DOHH2 (cell line): ENCODE measurements around the gene SALL4.

Source experiments
- EZH2phosphoT487 ChIP-seq: fragments of 200-600 bp; sonication (generic); IDR thresholded peaks from 2 replicates; pipeline ENCODE4 v1.6.1; 2017; ENCODE audit warnings: borderline replicate concordance, mild to moderate bottlenecking, antibody characterized with exemption, low read length, moderate library complexity, mixed read lengths
- TF ChIP-seq, protein P1 (sequence below): fragments of 200-600 bp; sonication (generic); IDR thresholded peaks from one replicate; pipeline ENCODE4 v1.5.1; 2014; ENCODE audit warnings: antibody characterized with exemption, mild to moderate bottlenecking, low read depth, low read length; ENCODE audit not compliant: poor library complexity, severe bottlenecking

DNA sequence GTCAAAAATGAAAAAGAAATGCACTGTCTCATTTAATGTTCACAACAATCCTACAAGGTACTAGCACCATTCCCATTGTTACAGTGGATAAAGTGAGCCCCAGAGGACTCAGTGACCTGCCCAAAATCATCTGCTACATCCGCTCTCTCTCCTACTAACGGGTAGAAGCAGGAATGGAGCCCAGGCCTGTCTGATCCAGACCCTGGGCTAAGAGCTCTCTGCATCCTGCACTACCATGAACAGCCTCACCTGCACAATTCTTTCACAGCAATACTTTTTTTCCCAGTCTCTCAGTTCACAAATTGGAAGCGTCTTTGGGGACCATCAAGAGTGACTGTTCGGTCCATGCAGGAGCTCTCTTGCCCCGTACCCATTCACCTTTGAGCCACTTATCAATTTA lies 65.4 kb downstream of the SALL4 start:
- TF ChIP-seq, protein P1, sequence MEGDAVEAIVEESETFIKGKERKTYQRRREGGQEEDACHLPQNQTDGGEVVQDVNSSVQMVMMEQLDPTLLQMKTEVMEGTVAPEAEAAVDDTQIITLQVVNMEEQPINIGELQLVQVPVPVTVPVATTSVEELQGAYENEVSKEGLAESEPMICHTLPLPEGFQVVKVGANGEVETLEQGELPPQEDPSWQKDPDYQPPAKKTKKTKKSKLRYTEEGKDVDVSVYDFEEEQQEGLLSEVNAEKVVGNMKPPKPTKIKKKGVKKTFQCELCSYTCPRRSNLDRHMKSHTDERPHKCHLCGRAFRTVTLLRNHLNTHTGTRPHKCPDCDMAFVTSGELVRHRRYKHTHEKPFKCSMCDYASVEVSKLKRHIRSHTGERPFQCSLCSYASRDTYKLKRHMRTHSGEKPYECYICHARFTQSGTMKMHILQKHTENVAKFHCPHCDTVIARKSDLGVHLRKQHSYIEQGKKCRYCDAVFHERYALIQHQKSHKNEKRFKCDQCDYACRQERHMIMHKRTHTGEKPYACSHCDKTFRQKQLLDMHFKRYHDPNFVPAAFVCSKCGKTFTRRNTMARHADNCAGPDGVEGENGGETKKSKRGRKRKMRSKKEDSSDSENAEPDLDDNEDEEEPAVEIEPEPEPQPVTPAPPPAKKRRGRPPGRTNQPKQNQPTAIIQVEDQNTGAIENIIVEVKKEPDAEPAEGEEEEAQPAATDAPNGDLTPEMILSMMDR: no peak
- TF ChIP-seq EZH2phosphoT487: no peak
